Heart right ventricle (tissue), 16 donors: ENCODE results near the gene RBFOX2. TPM values are rescaled to one million over a fixed set of nuclear protein-coding genes. Genes with fewer than 3 reads are reported as not detected.

Source experiments
- ATAC-seq, 8 donors: fragments of 200-7000 bp; cut with Tn5 transposase; one replicate each; pipeline ENCODE4 v1.9.1; 2020; ENCODE audit warnings: mild to moderate bottlenecking in 8 of 8, moderate library complexity in 8 of 8, moderate number of reproducible peaks in 1 of 8
- DNase-seq, 2 donors: peaks; one replicate each; pipeline ENCODE4 v3.0.0-alpha.2; 2020
- H3K27ac ChIP-seq, 10 donors: fragments of 200-600 bp; sonication (generic) in 2 of 10; one replicate each; pipeline versions ENCODE4 v1.5.0 to v1.8.0; 2020 to 2022; ENCODE audit warnings: mild to moderate bottlenecking in 3 of 10
- H3K27me3 ChIP-seq, 7 donors: fragments of 200-600 bp; one replicate each; pipeline ENCODE4 v1.8.0; 2021 to 2022; ENCODE audit warnings: mild to moderate bottlenecking in 2 of 7
- H3K36me3 ChIP-seq, 9 donors: fragments of 200-600 bp; sonication (generic) in 1 of 9; one replicate each; pipeline versions ENCODE4 v1.5.0 to v1.8.0; 2020 to 2022; ENCODE audit warnings: mild to moderate bottlenecking in 2 of 9
- H3K4me1 ChIP-seq, 9 donors: fragments of 200-600 bp; sonication (generic) in 1 of 9; one replicate each; pipeline versions ENCODE4 v1.5.0 to v1.8.0; 2020 to 2022; ENCODE audit warnings: mild to moderate bottlenecking in 4 of 9
- H3K4me3 ChIP-seq, 10 donors: fragments of 200-600 bp; sonication (generic) in 2 of 10; one replicate each; pipeline versions ENCODE4 v1.5.0 to v1.8.0; 2020 to 2022; ENCODE audit warnings: mild to moderate bottlenecking in 7 of 10, moderate library complexity in 2 of 10
- H3K9me3 ChIP-seq, 11 donors: fragments of 200-600 bp in 10 of 11; sonication (generic) in 2 of 11; one replicate each; pipeline versions ENCODE4 v1.5.0 to v1.8.0; 2013 to 2022; ENCODE audit warnings: mild to moderate bottlenecking in 2 of 11, control low read depth in 1 of 11, moderate library complexity in 1 of 11
- CTCF ChIP-seq, 9 donors: fragments of 200-600 bp; sonication (generic) in 2 of 9; IDR thresholded peaks; one replicate each; pipeline versions ENCODE4 v1.5.0 to v1.8.0; 2021 to 2022; ENCODE audit warnings: antibody characterized with exemption in 9 of 9, mild to moderate bottlenecking in 5 of 9, moderate library complexity in 1 of 9
- WGBS, 2 donors: extraction: QIAGEN DNeasy Blood & Tissue Kit; methylation state at CpG; one replicate each; pipeline ENCODE4 v1.1.7; 2013; ENCODE audit warnings: inconsistent platforms in 1 of 2; 5-methylcytosine and 5-hydroxymethylcytosine counted together
- intact Hi-C, 10 donors: fragments of 100-400 bp; cut with DNase I; formaldehyde crosslinking; loops; one replicate each; pipeline versions ENCODE4 v1.11.1 to v1.14.2; 2022
- polyA plus RNA-seq, 2 donors: library from polyadenylated mRNA; stranded (reverse); fragments of 200-250 nt; gene quantifications; one replicate each; pipeline ENCODE4 v1.2.3, GENCODE V29; 2013
- total RNA-seq, 10 donors: library from RNA; stranded (reverse); fragmentation: NEBNext Ultra II Directional in 3 of 10; extraction: Animal tissue kit (Norgen Biotek cat#: 25700) in 3 of 10; gene quantifications; one replicate each; pipeline versions ENCODE4 v1.2.1 to v1.2.4, GENCODE V29; 2021 to 2023
- donor health status: Arrhythmogenic right ventricular cardiomyopathy.
- donor health status: ischemic (EF 13 %, LVEDD 7.1; RV severe dilation, severe dysfunction).
- donor health status: healthy with polysubstance abuse.
- donor health status: DM: no; HTN: yes; CAD: no.
- donor health status: DM: no; HTN: no; CAD: no.
- donor health status: ischemic (EF 25% LVEDD 6.9; RV normal size, moderate dysfunction).
- donor health status: ischemic (EF 25% LVEDD 5.7; RV mildly dilated, moderate dysfunction).
- donor health status: healthy.
- donor health status: DM: yes; HTN: yes; CAD: no.
- donor health status: Ischemic cardiomyopathy.
- donor health status: ischemic (EF 35%, LVEDD 5.7; RV mildly dilated, moderate dysfunction).
- donor health status: nonischemic (EF 11% LVEDD 7.7; RV severe dilation, severe dysfunction).
- donor health status: DM: yes; HTN: yes; CAD: no.
- donor health status: PGD.
- donor health status: ischemic (EF 29% LVEDD 5.4; RV normal size, mild dysfunction).
- donor health status: nonischemic (EF 23%, LVEDD 6.1; RV moderate dilation, normal function).

The RBFOX2 gene
- total and polyA plus RNA-seq, 12 donors = 18.0 to 105 (median 90.4) TPM

- peak overlapping the region in 8 of 10 donors; percentile 11 to 81 (median 78) for H3K27ac ChIP-seq
- H3K4me3 ChIP-seq = no peak overlapping the region
- no peak for TF ChIP-seq CTCF (IDR thresholded peaks at IDR 0.05)
- no peak for DNase-seq
- H3K36me3 ChIP-seq = no peaks in the 10 kb centered on the region
- 85 to 95% methylated on average over 1 of the region's 1 CpG for WGBS, 2 donors
- no peaks in the 10 kb centered on the region for H3K27me3 ChIP-seq
- no peaks in the 10 kb centered on the region for H3K9me3 ChIP-seq
- peaks cover 3 to 82% (median 42%) of the 10 kb centered on the region in 9 donors for H3K4me1 ChIP-seq
- ATAC-seq = no peak
- intact Hi-C loops = no loop called here
Measured at GRCh38 chr22:35905894-35906293, 122.7 kb downstream of the RBFOX2 start.

- TF ChIP-seq CTCF (IDR thresholded peaks at IDR 0.05) = no peak
- Histone ChIP-seq H3K4me3 (no peak overlapping the region), H3K9me3 (no peaks in the 10 kb centered on the region), H3K27ac (peak overlapping the region; percentile 34 to 81 (median 74)), H3K27me3 (no peaks in the 10 kb centered on the region), H3K4me1 (peaks cover 7 to 82% (median 42%) of the 10 kb centered on the region in 9 donors), H3K36me3 (no peaks in the 10 kb centered on the region)
- DNase-seq (no peak), ATAC-seq (peak in 5 of 8 donors; percentile 42 to 72 (median 62))
- intact Hi-C loops = no loop called here
- 47 to 63% methylated on average over 6 of the region's 6 CpGs for WGBS, 2 donors
Measured at GRCh38 chr22:35904752-35905151, 123.9 kb downstream of the RBFOX2 start.

GRCh38 chr22:35904336-35904692 lies 124.3 kb downstream of the RBFOX2 start:
- DNase-seq (no peak), ATAC-seq (peak; percentile 50 to 85 (median 70))
- peak overlapping the region; percentile 57 to 81 (median 74) for H3K27ac ChIP-seq
- intact Hi-C loops = no loop called here
- H3K36me3 ChIP-seq = no peaks in the 10 kb centered on the region
- no peaks in the 10 kb centered on the region for H3K9me3 ChIP-seq
- H3K4me1 ChIP-seq = peaks cover 7 to 82% (median 44%) of the 10 kb centered on the region in 9 donors
- H3K4me3 ChIP-seq = no peak overlapping the region
- TF ChIP-seq CTCF (IDR thresholded peaks at IDR 0.05) = no peak
- no peaks in the 10 kb centered on the region for H3K27me3 ChIP-seq
- 32 to 48% methylated on average over 2 of the region's 2 CpGs for WGBS, 2 donors

- Histone ChIP-seq H3K4me3 (no peak overlapping the region), H3K4me1 (peaks cover 7 to 87% (median 46%) of the 10 kb centered on the region in 9 donors), H3K27ac (peak overlapping the region; percentile 17 to 81 (median 74)), H3K36me3 (no peaks in the 10 kb centered on the region), H3K27me3 (no peaks in the 10 kb centered on the region), H3K9me3 (no peaks in the 10 kb centered on the region)
- ATAC-seq (peak in 6 of 8 donors; percentile 20 to 42 (median 32)), DNase-seq (no peak)
- intact Hi-C loops = no loop called here
- TF ChIP-seq CTCF (IDR thresholded peaks at IDR 0.05) = no peak
- 20 to 36% methylated on average over 3 of the region's 3 CpGs for WGBS, 2 donors
Measured at GRCh38 chr22:35903571-35904335, 124.9 kb downstream of the RBFOX2 start.
